Lower leg skin (tissue), 3 donors: ENCODE results near the gene KRTAP2-2.

Experiments
- POLR2A ChIP-seq, 2 donors: fragments of 450-650 bp; IDR thresholded peaks; one replicate each; pipeline ENCODE4 v1.6.1; 2016 to 2017; ENCODE audit warnings: antibody characterized with exemption in 2 of 2, mild to moderate bottlenecking in 1 of 2, moderate library complexity in 1 of 2
- TF ChIP-seq, protein P1 (sequence below), 3 donors: fragments of 450-650 bp; IDR thresholded peaks; one replicate each; pipeline ENCODE4 v1.5.1; 2016; ENCODE audit warnings: antibody characterized with exemption in 3 of 3, mild to moderate bottlenecking in 3 of 3, moderate library complexity in 2 of 3

DNA sequence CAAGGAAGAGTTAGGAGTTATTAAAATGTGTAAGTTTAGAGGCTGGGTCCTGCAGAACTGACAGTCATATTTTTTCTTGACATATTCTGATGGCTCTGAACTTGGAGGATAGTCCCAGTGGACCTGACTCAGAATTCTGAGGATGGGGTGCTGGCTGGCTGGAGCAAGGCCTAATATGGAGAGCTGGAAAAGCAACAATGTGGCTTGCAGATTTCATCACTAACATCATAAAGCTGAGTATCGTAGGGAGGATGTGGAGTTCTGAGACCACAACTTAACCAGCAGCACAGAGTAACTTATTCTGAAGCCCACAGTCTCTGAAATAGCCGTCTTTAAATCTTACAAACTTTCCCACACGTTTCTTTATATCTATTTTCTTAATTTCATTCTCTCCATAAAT lies 30.3 kb downstream of the KRTAP2-2 start:
- TF ChIP-seq, protein P1, sequence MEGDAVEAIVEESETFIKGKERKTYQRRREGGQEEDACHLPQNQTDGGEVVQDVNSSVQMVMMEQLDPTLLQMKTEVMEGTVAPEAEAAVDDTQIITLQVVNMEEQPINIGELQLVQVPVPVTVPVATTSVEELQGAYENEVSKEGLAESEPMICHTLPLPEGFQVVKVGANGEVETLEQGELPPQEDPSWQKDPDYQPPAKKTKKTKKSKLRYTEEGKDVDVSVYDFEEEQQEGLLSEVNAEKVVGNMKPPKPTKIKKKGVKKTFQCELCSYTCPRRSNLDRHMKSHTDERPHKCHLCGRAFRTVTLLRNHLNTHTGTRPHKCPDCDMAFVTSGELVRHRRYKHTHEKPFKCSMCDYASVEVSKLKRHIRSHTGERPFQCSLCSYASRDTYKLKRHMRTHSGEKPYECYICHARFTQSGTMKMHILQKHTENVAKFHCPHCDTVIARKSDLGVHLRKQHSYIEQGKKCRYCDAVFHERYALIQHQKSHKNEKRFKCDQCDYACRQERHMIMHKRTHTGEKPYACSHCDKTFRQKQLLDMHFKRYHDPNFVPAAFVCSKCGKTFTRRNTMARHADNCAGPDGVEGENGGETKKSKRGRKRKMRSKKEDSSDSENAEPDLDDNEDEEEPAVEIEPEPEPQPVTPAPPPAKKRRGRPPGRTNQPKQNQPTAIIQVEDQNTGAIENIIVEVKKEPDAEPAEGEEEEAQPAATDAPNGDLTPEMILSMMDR (IDR thresholded peaks at IDR 0.05) = no peak
- TF ChIP-seq POLR2A (IDR thresholded peaks at IDR 0.05) = no peak
